ENCODE results near the gene PKM. TPM values are rescaled to one million over a fixed set of nuclear protein-coding genes. Genes with fewer than 3 reads are reported as not detected.

Gene PKM
- polyA plus RNA-seq, 1 experiment: 2,130 TPM

DNA sequence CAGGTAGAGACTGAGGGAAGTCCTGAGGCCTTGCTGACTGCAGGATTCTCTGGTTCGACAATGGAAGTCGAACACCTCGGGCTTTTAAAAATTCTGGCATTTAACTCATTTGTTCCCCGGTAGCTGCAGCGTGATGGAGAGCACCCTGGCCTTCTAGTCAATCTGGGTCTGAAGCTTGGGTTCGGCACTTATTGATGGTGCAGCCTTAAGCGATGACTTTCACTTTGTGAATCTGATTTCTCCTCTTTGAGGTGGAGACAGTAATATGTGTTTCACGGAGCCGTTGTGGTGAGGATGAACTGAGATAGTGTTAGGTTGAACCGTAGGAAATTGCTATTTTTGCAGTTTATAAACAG, 42.0 kb upstream of the PKM start:
- peak overlapping the region; percentile 82 for H3K4me3 ChIP-seq (ENCODE audit: low read depth, low read length)
- ChIA-PET CTCF (interaction anchor here (0.6 to 1.8 kb wide), 5 partner anchors 9 to 149 kb away, joined by 3 to 13 read pairs (median 4); no protein-coding TSS in a partner anchor), POLR2A (interaction anchor here (1.0 to 1.5 kb wide), 2 partner anchors 43 to 66 kb away, joined by 3 read pairs; no protein-coding TSS in a partner anchor)
- no peak for DNase-seq (ENCODE audit: low read depth, low spot score)
- TF ChIP-seq, protein P1, sequence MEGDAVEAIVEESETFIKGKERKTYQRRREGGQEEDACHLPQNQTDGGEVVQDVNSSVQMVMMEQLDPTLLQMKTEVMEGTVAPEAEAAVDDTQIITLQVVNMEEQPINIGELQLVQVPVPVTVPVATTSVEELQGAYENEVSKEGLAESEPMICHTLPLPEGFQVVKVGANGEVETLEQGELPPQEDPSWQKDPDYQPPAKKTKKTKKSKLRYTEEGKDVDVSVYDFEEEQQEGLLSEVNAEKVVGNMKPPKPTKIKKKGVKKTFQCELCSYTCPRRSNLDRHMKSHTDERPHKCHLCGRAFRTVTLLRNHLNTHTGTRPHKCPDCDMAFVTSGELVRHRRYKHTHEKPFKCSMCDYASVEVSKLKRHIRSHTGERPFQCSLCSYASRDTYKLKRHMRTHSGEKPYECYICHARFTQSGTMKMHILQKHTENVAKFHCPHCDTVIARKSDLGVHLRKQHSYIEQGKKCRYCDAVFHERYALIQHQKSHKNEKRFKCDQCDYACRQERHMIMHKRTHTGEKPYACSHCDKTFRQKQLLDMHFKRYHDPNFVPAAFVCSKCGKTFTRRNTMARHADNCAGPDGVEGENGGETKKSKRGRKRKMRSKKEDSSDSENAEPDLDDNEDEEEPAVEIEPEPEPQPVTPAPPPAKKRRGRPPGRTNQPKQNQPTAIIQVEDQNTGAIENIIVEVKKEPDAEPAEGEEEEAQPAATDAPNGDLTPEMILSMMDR (IDR thresholded peaks at IDR 0.05; ENCODE audit: low read depth, low read length): no peak
- H3K27ac ChIP-seq (ENCODE audit: low read depth, low read length): peak overlapping the region; percentile 43
- H3K9me3 ChIP-seq (ENCODE audit: control insufficient read depth, insufficient read depth, low read length): no peaks in the 10 kb centered on the region
- peaks cover 2% of the 10 kb centered on the region for H3K27me3 ChIP-seq (ENCODE audit: control insufficient read depth, insufficient read depth, low read length)

DNA sequence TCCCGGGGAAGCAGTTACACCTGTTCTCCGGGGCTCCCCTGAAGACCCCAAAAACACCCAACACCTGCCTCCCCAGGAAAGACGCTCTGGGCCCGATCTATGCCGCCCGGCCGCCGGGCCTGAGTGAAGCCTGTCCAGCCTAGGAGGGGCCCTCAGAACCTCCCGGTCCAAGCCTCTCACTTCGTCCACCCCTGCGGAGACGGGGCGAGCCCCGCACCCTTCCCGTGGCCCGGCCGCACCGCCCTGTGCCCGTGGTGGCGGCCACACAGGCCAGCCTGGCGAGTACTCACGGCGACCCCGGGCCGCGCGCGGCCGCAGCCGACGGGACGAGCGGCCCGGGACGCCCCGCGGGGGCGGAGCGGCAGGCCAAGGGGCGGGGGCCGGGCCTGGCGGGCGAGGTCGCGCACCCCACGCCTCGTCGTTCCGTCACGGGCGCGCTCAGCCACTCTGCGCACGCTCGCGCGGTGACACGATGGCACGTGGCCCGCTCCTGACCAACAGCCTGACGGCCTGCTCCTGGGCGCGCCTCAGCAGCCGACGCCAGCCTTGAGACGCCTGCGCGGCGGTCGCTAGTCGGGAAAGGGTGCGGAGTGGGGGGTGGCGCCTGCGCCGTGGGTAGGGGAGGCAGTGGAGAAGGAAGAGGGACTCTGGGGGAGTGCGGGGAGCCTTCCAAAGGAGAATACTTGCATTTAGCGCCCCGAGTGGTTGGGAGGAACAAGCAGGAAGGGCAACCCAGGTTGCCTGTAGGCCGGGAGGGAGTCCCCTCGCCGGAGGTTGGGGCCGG, 41.4 kb upstream of the PKM start, which contains the start of gene PARP6:
Gene PARP6, minus strand, starts transcription at position 342 of the 784 bp plus-strand sequence. CDS start 5,077 bp downstream, outside the sequence.
- DNase-seq (ENCODE audit: low read depth, low spot score): peak; percentile 94
- ChIA-PET POLR2A (interaction anchor here (1.5 kb wide), 1 partner anchor 67 kb away, joined by 3 read pairs; no protein-coding TSS in a partner anchor), CTCF (interaction anchor here (0.5 to 1.8 kb wide), 5 partner anchors 10 to 290 kb away, joined by 3 to 13 read pairs (median 4); no protein-coding TSS in a partner anchor)
- H3K9me3 ChIP-seq (ENCODE audit: control insufficient read depth, insufficient read depth, low read length): no peaks in the 10 kb centered on the region
- peak within 1 kb of the TSS; percentile 77 for H3K27ac ChIP-seq (ENCODE audit: low read depth, low read length)
- TF ChIP-seq, protein P1 (IDR thresholded peaks at IDR 0.05; ENCODE audit: low read depth, low read length): peak; percentile 61
- peaks cover 2% of the 10 kb centered on the region for H3K27me3 ChIP-seq (ENCODE audit: control insufficient read depth, insufficient read depth, low read length)
- H3K4me3 ChIP-seq (ENCODE audit: low read depth, low read length): peak within 1 kb of the TSS; percentile 82

DNA sequence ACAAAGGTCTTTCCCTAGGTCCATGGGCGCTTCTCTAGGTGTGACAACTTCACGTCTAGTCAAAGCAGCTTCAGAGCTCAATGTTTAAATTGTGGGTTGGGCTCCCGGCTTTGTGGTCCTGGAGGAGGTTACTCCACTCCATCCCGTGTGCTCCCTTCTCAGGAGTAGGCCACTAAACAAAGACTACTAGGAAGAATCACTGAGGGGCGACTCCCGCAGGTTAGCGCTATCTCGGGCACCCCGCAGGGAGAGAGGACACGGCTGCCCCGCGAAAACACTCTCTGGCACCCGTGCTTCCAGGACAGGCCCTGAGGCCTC, 40.9 kb upstream of the PKM start:
- no peak for DNase-seq (ENCODE audit: low read depth, low spot score)
- TF ChIP-seq, protein P1 (IDR thresholded peaks at IDR 0.05; ENCODE audit: low read depth, low read length): no peak
- ChIA-PET CTCF (interaction anchor here (0.5 kb wide), 1 partner anchor 290 kb away, joined by 4 read pairs; no protein-coding TSS in a partner anchor), POLR2A (no interaction called here)
- peaks cover 2% of the 10 kb centered on the region for H3K27me3 ChIP-seq (ENCODE audit: control insufficient read depth, insufficient read depth, low read length)
- peak overlapping the region; percentile 77 for H3K27ac ChIP-seq (ENCODE audit: low read depth, low read length)
- peak overlapping the region; percentile 82 for H3K4me3 ChIP-seq (ENCODE audit: low read depth, low read length)
- H3K9me3 ChIP-seq (ENCODE audit: control insufficient read depth, insufficient read depth, low read length): no peaks in the 10 kb centered on the region

DNA sequence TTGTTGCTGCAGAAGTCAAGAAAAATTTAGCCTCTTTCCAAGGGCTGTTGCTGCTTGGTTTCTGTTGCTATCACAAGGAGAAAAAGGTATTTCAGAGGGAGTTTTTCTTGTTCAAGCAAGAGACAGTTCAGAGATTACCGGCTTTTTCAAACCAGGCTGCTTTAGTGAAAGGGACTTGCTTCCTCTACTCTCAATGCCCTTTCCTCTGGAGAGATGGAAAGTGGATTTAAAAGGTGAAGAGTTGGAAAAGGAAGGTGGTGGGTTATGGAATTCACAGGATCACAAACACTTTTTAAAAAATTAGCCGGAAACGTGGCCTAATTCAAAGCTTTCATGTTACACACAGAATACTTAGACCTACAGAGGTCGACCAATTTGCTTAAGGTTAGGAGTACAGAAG, 40.2 kb upstream of the PKM start:
- no peaks in the 10 kb centered on the region for H3K9me3 ChIP-seq (ENCODE audit: control insufficient read depth, insufficient read depth, low read length)
- peaks cover 2% of the 10 kb centered on the region for H3K27me3 ChIP-seq (ENCODE audit: control insufficient read depth, insufficient read depth, low read length)
- peak overlapping the region; percentile 82 for H3K4me3 ChIP-seq (ENCODE audit: low read depth, low read length)
- ChIA-PET CTCF (no interaction called here), POLR2A (no interaction called here)
- H3K27ac ChIP-seq (ENCODE audit: low read depth, low read length): no peak overlapping the region
- no peak for DNase-seq (ENCODE audit: low read depth, low spot score)
- TF ChIP-seq, protein P1 (IDR thresholded peaks at IDR 0.05; ENCODE audit: low read depth, low read length): no peak

DNA sequence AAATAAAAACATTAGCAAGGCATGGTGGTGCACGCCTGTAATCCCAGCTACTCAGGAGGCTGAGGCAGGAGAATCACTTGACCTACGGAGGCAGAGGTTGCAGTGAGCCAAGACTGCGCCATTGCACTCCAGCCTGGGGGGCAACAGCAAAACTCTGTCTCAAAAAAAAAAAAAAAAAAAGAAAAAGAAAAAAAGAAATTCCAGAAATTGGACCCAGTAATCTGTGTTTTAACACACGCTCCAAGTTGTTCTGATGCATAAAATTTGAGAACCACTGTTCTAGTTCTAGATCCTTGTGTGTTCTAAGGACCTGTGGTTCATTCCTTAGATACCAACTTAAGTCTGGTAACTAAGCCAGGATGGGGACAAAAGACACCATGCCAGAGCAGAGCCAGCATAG, 38.7 kb upstream of the PKM start:
- Histone ChIP-seq H3K27me3 (ENCODE audit: control insufficient read depth, insufficient read depth, low read length) (peaks cover 2% of the 10 kb centered on the region), H3K4me3 (ENCODE audit: low read depth, low read length) (no peak overlapping the region), H3K27ac (ENCODE audit: low read depth, low read length) (no peak overlapping the region), H3K9me3 (ENCODE audit: control insufficient read depth, insufficient read depth, low read length) (no peaks in the 10 kb centered on the region)
- DNase-seq (ENCODE audit: low read depth, low spot score): no peak
- TF ChIP-seq, protein P1 (IDR thresholded peaks at IDR 0.05; ENCODE audit: low read depth, low read length): no peak
- POLR2A ChIA-PET: no interaction called here
- CTCF ChIA-PET: no interaction called here

Measured in AG04450 (cell line).